Sigmoid colon (tissue), 7 donors: ENCODE measurements around the gene JAKMIP1. TPM values are rescaled to one million over a fixed set of nuclear protein-coding genes. Genes with fewer than 3 reads are reported as not detected.

Source experiments
- DNase-seq: peaks from one replicate; pipeline ENCODE4 v3.0.0-alpha.2; 2019
- H3K27ac ChIP-seq, 4 donors: fragments of 200-600 bp; sonication (generic); one replicate each; pipeline ENCODE4 v1.5.1; 2016 to 2019; ENCODE audit warnings: mild to moderate bottlenecking in 1 of 4
- H3K27me3 ChIP-seq, 3 donors: fragments of 200-600 bp; sonication (generic); one replicate each; pipeline ENCODE4 v1.5.1; 2019; ENCODE audit warnings: mild to moderate bottlenecking in 1 of 3
- H3K36me3 ChIP-seq, 4 donors: fragments of 200-600 bp; sonication (generic); one replicate each; pipeline ENCODE4 v1.5.1; 2016 to 2019
- H3K4me1 ChIP-seq, 4 donors: fragments of 200-600 bp; sonication (generic); one replicate each; pipeline ENCODE4 v1.5.1; 2017 to 2019
- H3K4me3 ChIP-seq, 4 donors: fragments of 200-600 bp; sonication (generic); one replicate each; pipeline ENCODE4 v1.5.1; 2017 to 2019; ENCODE audit warnings: mild to moderate bottlenecking in 2 of 4, moderate library complexity in 1 of 4
- H3K9me3 ChIP-seq, 4 donors: fragments of 200-600 bp in 3 of 4; sonication (generic) in 3 of 4; one replicate each; pipeline versions ENCODE4 v1.5.1 to v1.6.1; 2013 to 2019
- CTCF ChIP-seq, 4 experiments: fragments of 450-650 bp in 3 of 4; fragments of 200-600 bp in 1 of 4; IDR thresholded peaks; one replicate each; pipeline ENCODE4 v1.5.1; 2016 to 2019; ENCODE audit warnings: antibody characterized with exemption in 4 of 4, mild to moderate bottlenecking in 3 of 4, moderate library complexity in 2 of 4
- EP300 ChIP-seq, 4 donors: sonication (generic); formaldehyde crosslinking; IDR thresholded peaks; one replicate each; pipeline ENCODE4 v1.6.1; 2017; ENCODE audit warnings: antibody characterized with exemption in 4 of 4
- POLR2A ChIP-seq, 2 donors: fragments of 450-650 bp; IDR thresholded peaks; one replicate each; pipeline ENCODE4 v1.6.1; 2016; ENCODE audit warnings: antibody characterized with exemption in 2 of 2, mild to moderate bottlenecking in 2 of 2, moderate library complexity in 2 of 2
- POLR2AphosphoS5 ChIP-seq, 4 donors: sonication (generic); formaldehyde crosslinking; IDR thresholded peaks; one replicate each; pipeline ENCODE4 v1.6.1; 2017; ENCODE audit warnings: antibody characterized with exemption in 4 of 4
- WGBS, 2 donors: extraction: QIAGEN DNeasy Blood & Tissue Kit; methylation state at CpG; one replicate each; pipeline ENCODE4 v1.1.7; 2013; 5-methylcytosine and 5-hydroxymethylcytosine counted together
- intact Hi-C: fragments of 100-400 bp; cut with DNase I; formaldehyde crosslinking; loops from one replicate; pipeline ENCODE4 v1.15.1; 2023
- polyA plus RNA-seq, 3 donors: library from polyadenylated mRNA; stranded (reverse); fragments of 200-250 nt; gene quantifications; one replicate each; pipeline ENCODE4 v1.2.3, GENCODE V29; 2013
- total RNA-seq, 4 donors: library from RNA; depleted of rRNA; stranded (reverse); fragments of >200 nt; gene quantifications; one replicate each; pipeline ENCODE4 v1.1.0, GENCODE V29; 2016
- donor health status: healthy with polysubstance abuse.
- donor health status: Bipolar disorder and iron deficiency.
- donor health status: healthy.

JAKMIP1 gene
- total and polyA plus RNA-seq, 7 donors = 0.49 to 3.9 (median 1.8) TPM; not detected in 2

- Histone ChIP-seq H3K9me3 (no peaks in the 10 kb centered on the region), H3K36me3 (no peaks in the 10 kb centered on the region), H3K27ac (no peak overlapping the region), H3K4me1 (no peaks in the 10 kb centered on the region), H3K4me3 (no peak overlapping the region), H3K27me3 (no peaks in the 10 kb centered on the region)
- intact Hi-C loops = no loop called here
- TF ChIP-seq EP300 (IDR thresholded peaks at IDR 0.05) (no peak), CTCF (IDR thresholded peaks at IDR 0.05) (no peak), POLR2AphosphoS5 (IDR thresholded peaks at IDR 0.05) (no peak), POLR2A (IDR thresholded peaks at IDR 0.05) (no peak)
- 44 to 59% methylated on average over 7 of the region's 7 CpGs for WGBS, 2 donors
- DNase-seq = no peak
Measured at GRCh38 chr4:6180841-6181631, 19.3 kb downstream of the JAKMIP1 start.

- 43 to 74% methylated on average over 1 of the region's 1 CpG for WGBS, 2 donors
- no peak for DNase-seq
- intact Hi-C loops = no loop called here
- Histone ChIP-seq H3K27me3 (no peaks in the 10 kb centered on the region), H3K9me3 (no peaks in the 10 kb centered on the region), H3K4me1 (no peaks in the 10 kb centered on the region), H3K27ac (no peak overlapping the region), H3K36me3 (no peaks in the 10 kb centered on the region), H3K4me3 (no peak overlapping the region)
- TF ChIP-seq EP300 (IDR thresholded peaks at IDR 0.05) = no peak
- TF ChIP-seq CTCF (IDR thresholded peaks at IDR 0.05) = no peak
- no peak for TF ChIP-seq POLR2A (IDR thresholded peaks at IDR 0.05)
- TF ChIP-seq POLR2AphosphoS5 (IDR thresholded peaks at IDR 0.05) = no peak
Measured at GRCh38 chr4:6179362-6179761, 21.0 kb downstream of the JAKMIP1 start.

GRCh38 chr4:6178757-6179156, 21.6 kb downstream of the JAKMIP1 start:
- WGBS, 2 donors = 63 to 73% methylated on average over 4 of the region's 4 CpGs
- DNase-seq = no peak

GRCh38 chr4:6177587-6178197, 22.7 kb downstream of the JAKMIP1 start:
- WGBS, 2 donors = 34 to 45% methylated on average over 9 of the region's 9 CpGs
- DNase-seq = no peak
- no peak for TF ChIP-seq EP300 (IDR thresholded peaks at IDR 0.05)
- TF ChIP-seq CTCF (IDR thresholded peaks at IDR 0.05) = no peak
- no peak for TF ChIP-seq POLR2AphosphoS5 (IDR thresholded peaks at IDR 0.05)
- TF ChIP-seq POLR2A (IDR thresholded peaks at IDR 0.05) = no peak

More at GRCh38 chr4:6178757-6179156, 21.6 kb downstream of the JAKMIP1 start:
- no peaks in the 10 kb centered on the region for H3K9me3 ChIP-seq
- H3K27me3 ChIP-seq = no peaks in the 10 kb centered on the region
- intact Hi-C loops = no loop called here
- no peaks in the 10 kb centered on the region for H3K36me3 ChIP-seq
- H3K4me3 ChIP-seq = no peak overlapping the region
- H3K27ac ChIP-seq = no peak overlapping the region
- H3K4me1 ChIP-seq = no peaks in the 10 kb centered on the region
- no peak for TF ChIP-seq POLR2AphosphoS5 (IDR thresholded peaks at IDR 0.05)
- TF ChIP-seq CTCF (IDR thresholded peaks at IDR 0.05) = no peak
- no peak for TF ChIP-seq POLR2A (IDR thresholded peaks at IDR 0.05)
- TF ChIP-seq EP300 (IDR thresholded peaks at IDR 0.05) = no peak

More at GRCh38 chr4:6177587-6178197, 22.7 kb downstream of the JAKMIP1 start:
- no peaks in the 10 kb centered on the region for H3K36me3 ChIP-seq
- H3K27me3 ChIP-seq = no peaks in the 10 kb centered on the region
- intact Hi-C loops = no loop called here
- no peaks in the 10 kb centered on the region for H3K9me3 ChIP-seq
- no peak overlapping the region for H3K27ac ChIP-seq
- H3K4me1 ChIP-seq = no peaks in the 10 kb centered on the region
- no peak overlapping the region for H3K4me3 ChIP-seq
